Central memory CD4-positive, alpha-beta T cell (primary cell): Measurements from ENCODE around the gene COQ2.

Experiments used
- DNase-seq: peaks from one replicate; pipeline ENCODE4 v3.0.0; 2022

The COQ2 gene

DNA sequence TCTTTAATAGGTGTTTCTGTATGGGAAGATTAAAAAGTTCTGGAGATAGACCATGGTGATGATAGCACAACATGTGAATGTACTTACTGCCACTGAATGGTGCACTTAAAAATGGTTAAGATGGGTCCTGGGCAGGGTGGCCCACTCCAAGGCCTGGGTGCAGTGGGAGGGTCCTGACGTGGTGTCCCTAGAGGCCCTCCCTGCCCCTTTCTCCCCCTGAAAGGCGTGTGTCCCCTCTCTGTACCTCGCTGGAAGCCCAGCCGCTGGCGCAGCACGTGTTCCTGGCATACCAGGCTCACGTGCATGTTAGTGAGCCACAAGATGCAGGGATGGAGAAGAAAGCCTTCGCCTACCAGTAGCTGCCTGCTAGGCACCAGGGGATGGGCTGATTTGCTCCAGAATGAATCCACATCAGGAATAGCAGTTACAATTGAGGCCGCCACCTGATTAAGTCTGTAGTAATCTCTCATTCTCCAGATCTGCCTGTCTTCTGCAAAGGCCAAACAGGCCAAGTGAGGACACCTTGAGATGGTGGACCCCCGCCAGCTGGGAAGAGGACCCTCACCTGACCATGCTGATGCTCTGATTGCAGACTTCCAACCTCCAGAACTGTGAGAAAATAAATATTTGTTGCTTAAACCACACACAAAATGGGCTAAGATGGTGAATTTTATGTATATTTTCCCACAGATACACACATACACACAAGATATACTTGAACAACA is 67.5 kb downstream of the COQ2 start:
- DNase-seq, result no peak

DNA sequence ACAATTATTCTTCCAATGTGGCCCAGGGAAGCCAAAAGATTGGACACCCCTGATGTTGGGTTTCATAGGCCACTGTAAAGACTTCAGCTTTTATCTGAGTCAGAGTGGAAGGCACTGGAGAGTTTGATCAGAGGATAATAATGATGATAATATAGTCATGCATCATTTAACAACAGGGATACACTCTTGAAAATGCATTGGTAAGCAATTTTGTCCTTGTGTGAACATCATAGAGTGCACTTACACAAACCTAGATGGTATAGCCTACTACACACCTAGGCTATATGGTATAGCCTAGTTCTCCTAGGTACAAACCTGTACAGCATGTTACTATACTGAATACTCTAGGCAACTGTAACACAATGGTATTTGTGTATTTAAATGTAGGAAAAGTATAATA is 70.5 kb downstream of the COQ2 start:
- DNase-seq, result no peak
